HL-60 (cell line): ENCODE results near the gene IGSF23.
"Not testable (repeated sequence)": the region's sequence is repeated elsewhere in the genome, so short reads cannot be mapped to it uniquely, and the experiment has no call there.

Source experiments
- TF ChIP-seq, protein P1 (sequence below): IDR thresholded peaks from one replicate; pipeline ENCODE4 v1.5.1; 2011; ENCODE audit warnings: low read length, control low read depth, inconsistent platforms; ENCODE audit not compliant: insufficient read depth
- TF ChIP-seq, protein P2 (sequence below): IDR thresholded peaks from 2 replicates; pipeline ENCODE4 v1.6.1; 2012; ENCODE audit warnings: low read depth; ENCODE audit not compliant: insufficient replicate concordance

DNA sequence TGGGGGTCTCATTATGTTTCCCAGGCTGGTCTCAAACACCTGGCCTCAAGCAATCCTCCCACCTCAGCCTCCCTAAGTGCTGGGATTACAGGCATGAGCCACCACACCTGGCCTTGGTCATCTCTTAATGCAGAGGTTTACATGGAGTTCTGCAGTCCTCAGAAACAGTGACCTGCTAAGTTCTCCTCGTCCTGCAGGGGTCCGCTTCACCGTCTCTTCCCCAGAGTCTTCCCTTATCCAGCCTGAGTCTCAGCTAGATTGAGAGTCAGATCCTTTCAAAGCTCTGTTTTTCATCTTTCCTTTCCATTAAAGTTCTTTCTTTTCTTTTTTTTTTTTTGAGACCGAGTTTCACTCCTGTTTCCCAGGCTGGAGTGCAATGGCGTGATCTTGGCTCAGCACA lies 2.9 kb upstream of the IGSF23 start:
- TF ChIP-seq, protein P1, sequence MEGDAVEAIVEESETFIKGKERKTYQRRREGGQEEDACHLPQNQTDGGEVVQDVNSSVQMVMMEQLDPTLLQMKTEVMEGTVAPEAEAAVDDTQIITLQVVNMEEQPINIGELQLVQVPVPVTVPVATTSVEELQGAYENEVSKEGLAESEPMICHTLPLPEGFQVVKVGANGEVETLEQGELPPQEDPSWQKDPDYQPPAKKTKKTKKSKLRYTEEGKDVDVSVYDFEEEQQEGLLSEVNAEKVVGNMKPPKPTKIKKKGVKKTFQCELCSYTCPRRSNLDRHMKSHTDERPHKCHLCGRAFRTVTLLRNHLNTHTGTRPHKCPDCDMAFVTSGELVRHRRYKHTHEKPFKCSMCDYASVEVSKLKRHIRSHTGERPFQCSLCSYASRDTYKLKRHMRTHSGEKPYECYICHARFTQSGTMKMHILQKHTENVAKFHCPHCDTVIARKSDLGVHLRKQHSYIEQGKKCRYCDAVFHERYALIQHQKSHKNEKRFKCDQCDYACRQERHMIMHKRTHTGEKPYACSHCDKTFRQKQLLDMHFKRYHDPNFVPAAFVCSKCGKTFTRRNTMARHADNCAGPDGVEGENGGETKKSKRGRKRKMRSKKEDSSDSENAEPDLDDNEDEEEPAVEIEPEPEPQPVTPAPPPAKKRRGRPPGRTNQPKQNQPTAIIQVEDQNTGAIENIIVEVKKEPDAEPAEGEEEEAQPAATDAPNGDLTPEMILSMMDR, result peak; percentile 9
- TF ChIP-seq, protein P2, sequence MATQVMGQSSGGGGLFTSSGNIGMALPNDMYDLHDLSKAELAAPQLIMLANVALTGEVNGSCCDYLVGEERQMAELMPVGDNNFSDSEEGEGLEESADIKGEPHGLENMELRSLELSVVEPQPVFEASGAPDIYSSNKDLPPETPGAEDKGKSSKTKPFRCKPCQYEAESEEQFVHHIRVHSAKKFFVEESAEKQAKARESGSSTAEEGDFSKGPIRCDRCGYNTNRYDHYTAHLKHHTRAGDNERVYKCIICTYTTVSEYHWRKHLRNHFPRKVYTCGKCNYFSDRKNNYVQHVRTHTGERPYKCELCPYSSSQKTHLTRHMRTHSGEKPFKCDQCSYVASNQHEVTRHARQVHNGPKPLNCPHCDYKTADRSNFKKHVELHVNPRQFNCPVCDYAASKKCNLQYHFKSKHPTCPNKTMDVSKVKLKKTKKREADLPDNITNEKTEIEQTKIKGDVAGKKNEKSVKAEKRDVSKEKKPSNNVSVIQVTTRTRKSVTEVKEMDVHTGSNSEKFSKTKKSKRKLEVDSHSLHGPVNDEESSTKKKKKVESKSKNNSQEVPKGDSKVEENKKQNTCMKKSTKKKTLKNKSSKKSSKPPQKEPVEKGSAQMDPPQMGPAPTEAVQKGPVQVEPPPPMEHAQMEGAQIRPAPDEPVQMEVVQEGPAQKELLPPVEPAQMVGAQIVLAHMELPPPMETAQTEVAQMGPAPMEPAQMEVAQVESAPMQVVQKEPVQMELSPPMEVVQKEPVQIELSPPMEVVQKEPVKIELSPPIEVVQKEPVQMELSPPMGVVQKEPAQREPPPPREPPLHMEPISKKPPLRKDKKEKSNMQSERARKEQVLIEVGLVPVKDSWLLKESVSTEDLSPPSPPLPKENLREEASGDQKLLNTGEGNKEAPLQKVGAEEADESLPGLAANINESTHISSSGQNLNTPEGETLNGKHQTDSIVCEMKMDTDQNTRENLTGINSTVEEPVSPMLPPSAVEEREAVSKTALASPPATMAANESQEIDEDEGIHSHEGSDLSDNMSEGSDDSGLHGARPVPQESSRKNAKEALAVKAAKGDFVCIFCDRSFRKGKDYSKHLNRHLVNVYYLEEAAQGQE, result not testable (repeated sequence)
